ENCODE measurements around the gene SSH2.
A peak's percentile ranks its signal among the peaks of the same experiment; 100 is the strongest.

The SSH2 gene

GRCh38 chr17:29615048-29615385 lies 315.0 kb downstream of the SSH2 start:
- Histone ChIP-seq H3K4me3 (ENCODE audit: low read depth, low read length) (peak overlapping the region; percentile 58), H3K36me3 (ENCODE audit: control insufficient read depth, insufficient read depth, low read length) (peaks cover 2% of the 10 kb centered on the region), H3K4me1 (ENCODE audit: control insufficient read depth, insufficient read depth, low read length) (peaks cover 12% of the 10 kb centered on the region), H3K27me3 (ENCODE audit: control insufficient read depth, insufficient read depth, low read length) (peaks cover 51% of the 10 kb centered on the region), H3K9me3 (ENCODE audit: control insufficient read depth, insufficient read depth, low read length) (no peaks in the 10 kb centered on the region), H3K9ac (ENCODE audit: low read depth, low read length) (no peak overlapping the region)

- Histone ChIP-seq H3K9ac (ENCODE audit: low read depth, low read length) (no peak overlapping the region), H3K4me3 (ENCODE audit: low read depth, low read length) (no peak overlapping the region), H3K36me3 (ENCODE audit: control insufficient read depth, insufficient read depth, low read length) (peaks cover 2% of the 10 kb centered on the region), H3K9me3 (ENCODE audit: control insufficient read depth, insufficient read depth, low read length) (no peaks in the 10 kb centered on the region), H3K27me3 (ENCODE audit: control insufficient read depth, insufficient read depth, low read length) (peaks cover 51% of the 10 kb centered on the region), H3K4me1 (ENCODE audit: control insufficient read depth, insufficient read depth, low read length) (peaks cover 6% of the 10 kb centered on the region)
These were observed 315.5 kb downstream of the SSH2 start for GRCh38 chr17:29614349-29615047.

- Histone ChIP-seq H3K27me3 (ENCODE audit: control insufficient read depth, insufficient read depth, low read length) (peaks cover 51% of the 10 kb centered on the region), H3K4me1 (ENCODE audit: control insufficient read depth, insufficient read depth, low read length) (peaks cover 4% of the 10 kb centered on the region), H3K9me3 (ENCODE audit: control insufficient read depth, insufficient read depth, low read length) (no peaks in the 10 kb centered on the region), H3K36me3 (ENCODE audit: control insufficient read depth, insufficient read depth, low read length) (peaks cover 2% of the 10 kb centered on the region), H3K4me3 (ENCODE audit: low read depth, low read length) (peak overlapping the region; percentile 65), H3K9ac (ENCODE audit: low read depth, low read length) (no peak overlapping the region)
These were observed 316.2 kb downstream of the SSH2 start for GRCh38 chr17:29613856-29614255.

GRCh38 chr17:29613352-29613837 lies 316.6 kb downstream of the SSH2 start:
- H3K4me1 ChIP-seq (ENCODE audit: control insufficient read depth, insufficient read depth, low read length): peaks cover 4% of the 10 kb centered on the region
- H3K4me3 ChIP-seq (ENCODE audit: low read depth, low read length): peak overlapping the region; percentile 65

GRCh38 chr17:29612404-29613280 lies 317.4 kb downstream of the SSH2 start:
- peaks cover 45% of the 10 kb centered on the region for H3K27me3 ChIP-seq (ENCODE audit: control insufficient read depth, insufficient read depth, low read length)
- H3K4me1 ChIP-seq (ENCODE audit: control insufficient read depth, insufficient read depth, low read length): peaks cover 4% of the 10 kb centered on the region
- no peak overlapping the region for H3K9ac ChIP-seq (ENCODE audit: low read depth, low read length)
- no peaks in the 10 kb centered on the region for H3K9me3 ChIP-seq (ENCODE audit: control insufficient read depth, insufficient read depth, low read length)
- H3K4me3 ChIP-seq (ENCODE audit: low read depth, low read length): no peak overlapping the region
- peaks cover 2% of the 10 kb centered on the region for H3K36me3 ChIP-seq (ENCODE audit: control insufficient read depth, insufficient read depth, low read length)

More at GRCh38 chr17:29613352-29613837, 316.6 kb downstream of the SSH2 start:
- Histone ChIP-seq H3K27me3 (ENCODE audit: control insufficient read depth, insufficient read depth, low read length) (peaks cover 49% of the 10 kb centered on the region), H3K9ac (ENCODE audit: low read depth, low read length) (no peak overlapping the region), H3K36me3 (ENCODE audit: control insufficient read depth, insufficient read depth, low read length) (peaks cover 2% of the 10 kb centered on the region), H3K9me3 (ENCODE audit: control insufficient read depth, insufficient read depth, low read length) (no peaks in the 10 kb centered on the region)

- Histone ChIP-seq H3K36me3 (ENCODE audit: control insufficient read depth, insufficient read depth, low read length) (peaks cover 2% of the 10 kb centered on the region), H3K4me1 (ENCODE audit: control insufficient read depth, insufficient read depth, low read length) (peaks cover 4% of the 10 kb centered on the region)
These were observed 318.0 kb downstream of the SSH2 start for GRCh38 chr17:29612094-29612403.

GRCh38 chr17:29611351-29612093 lies 318.5 kb downstream of the SSH2 start:
- no peaks in the 10 kb centered on the region for H3K9me3 ChIP-seq (ENCODE audit: control insufficient read depth, insufficient read depth, low read length)
- H3K4me1 ChIP-seq (ENCODE audit: control insufficient read depth, insufficient read depth, low read length): peaks cover 4% of the 10 kb centered on the region
- no peak overlapping the region for H3K4me3 ChIP-seq (ENCODE audit: low read depth, low read length)
- peaks cover 2% of the 10 kb centered on the region for H3K36me3 ChIP-seq (ENCODE audit: control insufficient read depth, insufficient read depth, low read length)
- H3K27me3 ChIP-seq (ENCODE audit: control insufficient read depth, insufficient read depth, low read length): peaks cover 34% of the 10 kb centered on the region
- H3K9ac ChIP-seq (ENCODE audit: low read depth, low read length): no peak overlapping the region

More at GRCh38 chr17:29612094-29612403, 318.0 kb downstream of the SSH2 start:
- Histone ChIP-seq H3K4me3 (ENCODE audit: low read depth, low read length) (no peak overlapping the region), H3K27me3 (ENCODE audit: control insufficient read depth, insufficient read depth, low read length) (peaks cover 40% of the 10 kb centered on the region), H3K9me3 (ENCODE audit: control insufficient read depth, insufficient read depth, low read length) (no peaks in the 10 kb centered on the region), H3K9ac (ENCODE audit: low read depth, low read length) (no peak overlapping the region)

GRCh38 chr17:29610395-29610794 lies 319.6 kb downstream of the SSH2 start:
- H3K36me3 ChIP-seq (ENCODE audit: control insufficient read depth, insufficient read depth, low read length): peaks cover 2% of the 10 kb centered on the region
- no peak overlapping the region for H3K4me3 ChIP-seq (ENCODE audit: low read depth, low read length)
- H3K9me3 ChIP-seq (ENCODE audit: control insufficient read depth, insufficient read depth, low read length): no peaks in the 10 kb centered on the region
- H3K27me3 ChIP-seq (ENCODE audit: control insufficient read depth, insufficient read depth, low read length): peaks cover 26% of the 10 kb centered on the region
- H3K9ac ChIP-seq (ENCODE audit: low read depth, low read length): no peak overlapping the region
- peaks cover 4% of the 10 kb centered on the region for H3K4me1 ChIP-seq (ENCODE audit: control insufficient read depth, insufficient read depth, low read length)

- Histone ChIP-seq H3K9me3 (ENCODE audit: control insufficient read depth, insufficient read depth, low read length) (no peaks in the 10 kb centered on the region), H3K4me1 (ENCODE audit: control insufficient read depth, insufficient read depth, low read length) (no peaks in the 10 kb centered on the region), H3K4me3 (ENCODE audit: low read depth, low read length) (no peak overlapping the region), H3K36me3 (ENCODE audit: control insufficient read depth, insufficient read depth, low read length) (peaks cover 2% of the 10 kb centered on the region), H3K27me3 (ENCODE audit: control insufficient read depth, insufficient read depth, low read length) (peaks cover 12% of the 10 kb centered on the region), H3K9ac (ENCODE audit: low read depth, low read length) (no peak overlapping the region)
These were observed 321.0 kb downstream of the SSH2 start for GRCh38 chr17:29608986-29609385.

- Histone ChIP-seq H3K4me3 (ENCODE audit: low read depth, low read length) (no peak overlapping the region), H3K9ac (ENCODE audit: low read depth, low read length) (no peak overlapping the region), H3K4me1 (ENCODE audit: control insufficient read depth, insufficient read depth, low read length) (no peaks in the 10 kb centered on the region), H3K9me3 (ENCODE audit: control insufficient read depth, insufficient read depth, low read length) (no peaks in the 10 kb centered on the region), H3K36me3 (ENCODE audit: control insufficient read depth, insufficient read depth, low read length) (peaks cover 1% of the 10 kb centered on the region), H3K27me3 (ENCODE audit: control insufficient read depth, insufficient read depth, low read length) (peaks cover 4% of the 10 kb centered on the region)
These were observed 322.4 kb downstream of the SSH2 start for GRCh38 chr17:29607557-29608195.

GRCh38 chr17:29603109-29603674 lies 326.8 kb downstream of the SSH2 start:
- Histone ChIP-seq H3K4me1 (ENCODE audit: control insufficient read depth, insufficient read depth, low read length) (no peaks in the 10 kb centered on the region), H3K36me3 (ENCODE audit: control insufficient read depth, insufficient read depth, low read length) (no peaks in the 10 kb centered on the region), H3K27me3 (ENCODE audit: control insufficient read depth, insufficient read depth, low read length) (no peaks in the 10 kb centered on the region), H3K4me3 (ENCODE audit: low read depth, low read length) (no peak overlapping the region), H3K9ac (ENCODE audit: low read depth, low read length) (no peak overlapping the region), H3K9me3 (ENCODE audit: control insufficient read depth, insufficient read depth, low read length) (no peaks in the 10 kb centered on the region)

Data from iPS-15b (cell line).